Measurements from ENCODE around the gene OTOG.

The OTOG gene

DNA sequence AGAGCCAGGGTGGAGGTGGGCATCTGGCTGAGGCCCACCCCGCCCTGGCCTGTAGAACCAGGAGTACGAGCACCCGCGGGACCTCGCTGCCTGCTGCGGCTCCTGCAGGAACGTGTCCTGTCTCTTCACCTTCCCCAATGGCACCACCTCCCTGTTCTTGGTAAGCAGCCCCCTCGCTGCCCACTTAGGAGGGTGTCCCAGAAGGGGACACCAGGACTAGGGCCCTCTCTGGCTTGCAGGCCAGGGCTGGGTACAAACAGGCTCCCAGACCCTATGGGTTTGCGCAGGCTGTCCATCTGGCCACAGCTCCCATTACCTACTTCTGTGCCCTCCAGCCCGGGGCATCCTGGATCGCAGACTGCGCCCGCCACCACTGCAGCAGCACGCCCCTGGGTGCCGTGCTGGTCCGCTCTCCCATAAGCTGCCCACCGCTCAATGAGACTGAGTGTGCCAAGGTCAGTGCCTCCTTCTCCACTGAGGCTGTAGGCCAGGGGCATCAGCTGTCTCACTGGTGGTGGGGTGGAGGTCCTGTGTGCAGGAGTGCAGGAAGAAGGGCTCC is 94.8 kb downstream of the OTOG start:
- no peak for DNase-seq (ENCODE audit: low read depth)
- TF ChIP-seq, protein P1, sequence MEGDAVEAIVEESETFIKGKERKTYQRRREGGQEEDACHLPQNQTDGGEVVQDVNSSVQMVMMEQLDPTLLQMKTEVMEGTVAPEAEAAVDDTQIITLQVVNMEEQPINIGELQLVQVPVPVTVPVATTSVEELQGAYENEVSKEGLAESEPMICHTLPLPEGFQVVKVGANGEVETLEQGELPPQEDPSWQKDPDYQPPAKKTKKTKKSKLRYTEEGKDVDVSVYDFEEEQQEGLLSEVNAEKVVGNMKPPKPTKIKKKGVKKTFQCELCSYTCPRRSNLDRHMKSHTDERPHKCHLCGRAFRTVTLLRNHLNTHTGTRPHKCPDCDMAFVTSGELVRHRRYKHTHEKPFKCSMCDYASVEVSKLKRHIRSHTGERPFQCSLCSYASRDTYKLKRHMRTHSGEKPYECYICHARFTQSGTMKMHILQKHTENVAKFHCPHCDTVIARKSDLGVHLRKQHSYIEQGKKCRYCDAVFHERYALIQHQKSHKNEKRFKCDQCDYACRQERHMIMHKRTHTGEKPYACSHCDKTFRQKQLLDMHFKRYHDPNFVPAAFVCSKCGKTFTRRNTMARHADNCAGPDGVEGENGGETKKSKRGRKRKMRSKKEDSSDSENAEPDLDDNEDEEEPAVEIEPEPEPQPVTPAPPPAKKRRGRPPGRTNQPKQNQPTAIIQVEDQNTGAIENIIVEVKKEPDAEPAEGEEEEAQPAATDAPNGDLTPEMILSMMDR (IDR thresholded peaks at IDR 0.05; ENCODE audit: insufficient read depth, low read depth, low read length, missing control alignments) = no peak
- H3K4me3 ChIP-seq (ENCODE audit: low read length) = no peak overlapping the region

DNA sequence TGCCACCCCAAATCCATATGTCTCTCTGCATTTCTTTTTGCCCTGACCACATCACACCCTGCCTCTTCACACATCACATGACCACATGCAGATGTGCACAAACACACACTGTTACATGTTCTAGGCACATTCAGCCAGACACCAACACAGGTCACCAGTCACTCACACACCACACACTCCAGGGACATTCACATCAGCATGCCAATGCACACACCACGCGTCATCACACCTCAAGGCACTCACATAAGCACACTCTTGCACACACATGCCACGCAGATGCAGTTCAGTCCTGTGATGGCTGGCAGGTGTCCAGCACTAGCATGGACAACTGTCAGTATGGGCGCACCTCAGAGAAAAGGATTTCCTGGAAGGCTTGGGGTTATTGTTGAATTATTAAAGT is 95.3 kb downstream of the OTOG start:
- no peak overlapping the region for H3K4me3 ChIP-seq (ENCODE audit: low read length)
- no peak for DNase-seq (ENCODE audit: low read depth)
- TF ChIP-seq, protein P1 (IDR thresholded peaks at IDR 0.05; ENCODE audit: insufficient read depth, low read depth, low read length, missing control alignments) = no peak

DNA sequence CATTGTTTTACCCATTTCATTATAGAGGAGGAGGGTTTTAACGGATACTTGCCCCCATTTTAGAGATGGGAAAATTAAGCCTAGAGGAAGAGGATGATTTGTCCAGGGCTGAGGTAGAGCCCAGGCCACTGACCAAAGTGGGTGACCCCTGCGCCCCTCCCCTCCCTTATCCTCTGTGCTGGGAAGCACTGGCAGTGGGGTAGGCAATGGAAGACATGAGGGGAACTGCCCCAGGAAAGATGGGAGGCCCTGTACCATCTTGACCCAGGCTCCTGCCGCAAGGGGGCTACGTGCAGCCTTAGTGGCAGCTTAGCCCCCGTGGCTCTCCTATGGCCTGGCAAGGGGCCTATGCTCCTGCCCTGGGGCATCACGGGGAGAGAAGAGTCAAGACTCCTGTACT is 95.9 kb downstream of the OTOG start:
- no peak for DNase-seq (ENCODE audit: low read depth)
- TF ChIP-seq, protein P1 (IDR thresholded peaks at IDR 0.05; ENCODE audit: insufficient read depth, low read depth, low read length, missing control alignments) = no peak
- no peak overlapping the region for H3K4me3 ChIP-seq (ENCODE audit: low read length)

DNA sequence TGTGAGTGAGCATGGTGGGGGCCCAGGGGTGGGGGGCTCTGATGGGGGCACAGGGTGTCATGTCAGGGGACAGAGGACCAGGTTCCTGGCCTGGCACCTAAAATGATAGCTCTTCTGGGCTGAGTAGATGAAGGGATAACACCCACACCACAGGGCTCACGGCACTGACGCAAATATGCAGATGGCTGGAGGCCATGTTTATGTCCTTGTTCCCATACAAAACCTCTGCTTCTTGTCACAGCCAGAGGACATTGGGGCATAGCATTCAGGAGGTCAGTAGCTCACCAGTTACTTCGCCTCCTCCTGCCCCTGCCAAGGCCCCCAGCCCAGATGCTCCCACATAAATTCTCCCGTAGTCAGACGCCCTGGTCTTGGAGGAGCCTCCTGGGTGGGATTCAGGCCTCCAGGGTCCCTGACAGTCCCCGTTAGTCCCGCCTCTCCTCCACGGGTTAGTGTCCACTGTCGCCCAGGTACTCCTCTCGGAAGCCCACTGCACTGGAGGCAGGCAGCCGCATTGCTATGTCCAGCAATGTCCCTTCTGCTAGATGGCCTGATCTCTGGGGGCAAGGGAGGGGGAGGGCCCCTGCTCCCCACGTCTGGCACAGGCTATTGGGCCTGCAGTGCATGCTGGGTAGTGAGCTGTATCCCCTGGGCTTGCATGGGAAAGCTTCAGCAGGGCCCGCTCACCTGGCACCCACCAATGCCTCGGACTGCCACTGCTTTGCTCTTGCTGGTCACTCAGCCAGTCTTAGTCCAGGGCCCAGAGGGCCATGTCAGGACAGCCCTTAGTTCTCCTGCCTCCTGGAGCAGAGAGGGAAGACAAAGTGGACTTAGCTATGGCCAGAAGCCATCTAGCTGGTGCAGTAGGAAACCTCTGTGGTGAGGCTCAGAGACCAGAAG is 96.7 kb downstream of the OTOG start:
- TF ChIP-seq, protein P1 (IDR thresholded peaks at IDR 0.05; ENCODE audit: insufficient read depth, low read depth, low read length, missing control alignments) = no peak
- no peak for DNase-seq (ENCODE audit: low read depth)
- no peak overlapping the region for H3K4me3 ChIP-seq (ENCODE audit: low read length)

DNA sequence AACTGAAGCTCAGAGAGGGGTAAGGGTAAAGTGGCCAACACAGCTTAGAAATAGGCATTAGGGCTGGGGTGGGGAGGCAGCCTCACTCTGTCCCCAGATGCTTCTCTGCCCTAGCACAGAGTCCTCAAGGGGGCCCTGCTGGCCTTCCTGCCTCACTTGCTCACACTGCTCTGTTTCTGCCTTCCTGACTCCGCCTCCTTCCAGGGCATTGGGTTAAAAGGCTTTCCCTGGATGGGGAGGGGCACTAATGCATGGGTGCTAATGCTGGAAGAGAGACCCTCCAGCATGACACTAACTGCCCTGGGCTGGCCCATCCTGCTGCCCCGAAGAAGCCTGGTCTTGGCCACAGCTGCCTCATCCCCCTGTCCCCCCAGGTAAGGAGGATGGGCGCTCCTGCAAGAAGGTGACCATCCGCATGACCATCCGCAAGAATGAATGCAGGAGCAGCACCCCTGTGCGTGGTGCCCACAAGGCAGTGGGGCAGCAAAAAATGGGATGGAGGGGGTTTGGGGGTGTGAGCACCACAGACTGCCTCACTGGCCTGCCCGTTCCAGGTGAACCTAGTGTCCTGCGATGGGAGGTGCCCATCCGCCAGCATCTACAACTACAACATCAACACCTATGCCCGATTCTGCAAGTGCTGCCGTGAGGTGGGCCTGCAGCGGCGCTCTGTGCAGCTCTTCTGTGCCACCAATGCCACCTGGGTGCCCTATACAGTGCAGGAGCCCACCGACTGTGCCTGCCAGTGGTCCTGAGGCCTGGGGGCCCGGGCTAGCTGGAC is 98.3 kb downstream of the OTOG start:
- H3K4me3 ChIP-seq (ENCODE audit: low read length) = no peak overlapping the region
- TF ChIP-seq, protein P1 (IDR thresholded peaks at IDR 0.05; ENCODE audit: insufficient read depth, low read depth, low read length, missing control alignments) = no peak
- no peak for DNase-seq (ENCODE audit: low read depth)

DNA sequence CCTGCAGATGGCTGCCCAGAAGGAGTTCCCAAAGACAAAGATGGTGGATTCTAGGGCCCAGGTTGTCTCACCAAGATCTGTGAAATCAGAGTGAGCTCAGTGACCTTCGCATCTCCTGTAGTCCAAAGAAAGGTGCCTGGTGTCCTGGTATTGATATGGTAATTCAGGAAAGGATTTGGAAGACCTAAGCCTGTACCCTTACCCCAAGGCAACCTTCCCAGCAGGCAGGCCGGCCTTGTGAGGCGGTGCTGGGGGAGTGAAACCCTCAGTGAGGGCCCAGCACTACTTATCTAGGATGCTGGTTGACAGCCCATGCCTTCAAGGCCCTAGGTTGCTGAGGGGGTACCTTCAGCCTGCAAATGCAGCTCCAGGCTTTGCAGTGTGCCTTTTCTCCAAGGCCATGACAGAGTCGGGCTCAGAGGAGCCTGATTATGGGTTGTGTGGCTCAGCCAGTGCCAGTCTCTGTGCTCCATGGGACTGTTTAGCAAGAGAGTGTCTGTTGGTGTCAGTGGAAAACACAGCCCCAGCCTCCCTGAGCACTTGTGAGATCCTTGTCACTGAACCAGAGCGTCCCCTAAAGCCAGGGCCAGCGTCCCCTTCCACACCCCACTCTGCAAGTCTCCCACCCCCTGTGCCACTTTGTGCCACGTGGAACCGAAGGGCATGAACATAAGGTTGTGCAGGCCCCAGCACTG is 99.5 kb downstream of the OTOG start:
- H3K4me3 ChIP-seq (ENCODE audit: low read length) = no peak overlapping the region
- no peak for DNase-seq (ENCODE audit: low read depth)
- TF ChIP-seq, protein P1 (IDR thresholded peaks at IDR 0.05; ENCODE audit: insufficient read depth, low read depth, low read length, missing control alignments) = no peak
